Measurements from ENCODE around the gene DHX8.

- no peak for TF ChIP-seq CEBPB (IDR thresholded peaks at IDR 0.05; ENCODE audit: low read depth, low read length)
- no peak for TF ChIP-seq TCF12 (IDR thresholded peaks at IDR 0.05; ENCODE audit: low read depth, low read length)
- TF ChIP-seq SIN3A (conservative IDR thresholded peaks at IDR 0.05 in 1 of 2, IDR thresholded peaks at IDR 0.05 in 1 of 2; ENCODE audit: low read depth in 1 of 2, low read length in 2 of 2): no peak
- TF ChIP-seq POLR2A (IDR thresholded peaks at IDR 0.05; ENCODE audit: control extremely low read depth in 1 of 2, low read depth in 2 of 2, low read length in 2 of 2): no peak
- TF ChIP-seq CTCF (IDR thresholded peaks at IDR 0.05; ENCODE audit: control extremely low read depth in 1 of 3, insufficient read depth in 1 of 3, low read depth in 1 of 3, low read length in 3 of 3): no peak
- no peak for TF ChIP-seq JUN (IDR thresholded peaks at IDR 0.05; ENCODE audit: low read depth, low read length)
- TF ChIP-seq GABPA (IDR thresholded peaks at IDR 0.05; ENCODE audit: borderline replicate concordance, insufficient read depth, low read length): no peak
- TF ChIP-seq EP300 (IDR thresholded peaks at IDR 0.05; ENCODE audit: borderline replicate concordance in 1 of 2, low read depth in 2 of 2, low read length in 2 of 2): no peak
- no peak for TF ChIP-seq ZNF274 (IDR thresholded peaks at IDR 0.05; ENCODE audit: borderline replicate concordance, extremely low read depth, low read length)
- TF ChIP-seq CHD2 (IDR thresholded peaks at IDR 0.05; ENCODE audit: low read length): no peak
- TF ChIP-seq ATF2 (IDR thresholded peaks at IDR 0.05; ENCODE audit: low read length): no peak
- TF ChIP-seq EZH2 (IDR thresholded peaks at IDR 0.05; ENCODE audit: low read depth, low read length, severe bottlenecking): no peak
These were observed 46.0 kb upstream of the DHX8 start for GRCh38 chr17:43437756-43438155.

All from H1 (cell line).